WTC11 (cell line): Measurements from ENCODE around the gene IL20RB. TPM values are rescaled to one million over a fixed set of nuclear protein-coding genes. Genes with fewer than 3 reads are reported as not detected.

Experiments
- ATAC-seq: fragments of 200-7000 bp; cut with Tn5 transposase; 2 replicates; pipeline ENCODE4 v1.10.0; 2021; ENCODE audit warnings: mild to moderate bottlenecking, moderate library complexity
- CTCF ChIA-PET: fragments of 300-600 bp; sonication (Branson Sonifier 250); formaldehyde crosslinking; loops from one replicate; lab custom pipeline; 2021; ENCODE audit warnings: antibody characterized with exemption; lab: Charles Lee
- POLR2A ChIA-PET: fragments of 350-600 bp; sonication (Branson Sonifier 250); formaldehyde crosslinking; loops from one replicate; lab custom pipeline; 2021; ENCODE audit warnings: antibody characterized with exemption; lab: Charles Lee
- DNase-seq: peaks from one replicate; pipeline ENCODE4 v3.0.0; 2021; ENCODE audit warnings: low spot score
- H3K27ac Mint-ChIP-seq: 2 replicates; pipeline ENCODE4 v1.8.0; 2021; ENCODE audit warnings: mixed read lengths
- H3K27me3 Mint-ChIP-seq: 2 replicates; pipeline ENCODE4 v1.8.0; 2021; ENCODE audit warnings: low read depth, mild to moderate bottlenecking, moderate library complexity, mixed read lengths
- H3K36me3 Mint-ChIP-seq: 2 replicates; pipeline ENCODE4 v1.8.0; 2021; ENCODE audit warnings: mixed read lengths
- H3K4me1 Mint-ChIP-seq: 2 replicates; pipeline ENCODE4 v1.8.0; 2022; ENCODE audit warnings: mixed read lengths
- H3K4me3 Mint-ChIP-seq: 2 replicates; pipeline ENCODE4 v1.8.0; 2021; ENCODE audit warnings: mild to moderate bottlenecking, moderate library complexity, mixed read lengths
- H3K9me3 Mint-ChIP-seq: 2 replicates; pipeline ENCODE4 v1.8.0; 2021; ENCODE audit warnings: mixed read lengths
- ARID4B ChIP-seq: sonication (generic); formaldehyde crosslinking; IDR thresholded peaks from 2 replicates; pipeline ENCODE4 v1.8.0; 2023; ENCODE audit warnings: missing genetic modification reagents, mild to moderate bottlenecking, borderline replicate concordance
- ATF6 ChIP-seq: sonication (generic); formaldehyde crosslinking; IDR thresholded peaks from 2 replicates; pipeline ENCODE4 v1.8.1; 2023; ENCODE audit warnings: mild to moderate bottlenecking, missing genetic modification reagents
- CTCF ChIP-seq: fragments of 200-600 bp; IDR thresholded peaks from 2 replicates; pipeline ENCODE4 v1.8.0; 2022; ENCODE audit warnings: antibody characterized with exemption
- ERG ChIP-seq: fragments of 250-450 bp; sonication (Bioruptor Pico); IDR thresholded peaks from 2 replicates; pipeline ENCODE4 v1.8.0; 2021; ENCODE audit warnings: mild to moderate bottlenecking
- GABPB1 ChIP-seq: sonication (generic); formaldehyde crosslinking; IDR thresholded peaks from 2 replicates; pipeline ENCODE4 v1.8.1; 2023; ENCODE audit warnings: mild to moderate bottlenecking, missing genetic modification reagents
- HMGA2 ChIP-seq: fragments of 250-450 bp; sonication (Bioruptor Pico); IDR thresholded peaks from 2 replicates; pipeline ENCODE4 v1.4.0; 2021; ENCODE audit warnings: mild to moderate bottlenecking, moderate library complexity
- JUN ChIP-seq: sonication (generic); formaldehyde crosslinking; IDR thresholded peaks from 2 replicates; pipeline ENCODE4 v1.8.0; 2023; ENCODE audit warnings: mild to moderate bottlenecking, missing genetic modification reagents
- MAX ChIP-seq: sonication (generic); formaldehyde crosslinking; IDR thresholded peaks from 2 replicates; pipeline ENCODE4 v1.8.0; 2022; ENCODE audit warnings: mild to moderate bottlenecking, missing genetic modification reagents
- NFYB ChIP-seq: sonication (generic); formaldehyde crosslinking; conservative IDR thresholded peaks from 2 replicates; pipeline ENCODE4 v1.8.0; 2022; ENCODE audit warnings: low read depth, missing genetic modification reagents
- OVOL2 ChIP-seq: fragments of 250-450 bp; sonication (Bioruptor Pico); IDR thresholded peaks from 2 replicates; pipeline ENCODE4 v1.9.0; 2021; ENCODE audit warnings: mild to moderate bottlenecking, borderline replicate concordance
- PRDM15 ChIP-seq: sonication (generic); formaldehyde crosslinking; IDR thresholded peaks from 2 replicates; pipeline ENCODE4 v1.8.0; 2022; ENCODE audit warnings: missing genetic modification reagents
- SP1 ChIP-seq: sonication (generic); formaldehyde crosslinking; conservative IDR thresholded peaks from 2 replicates; pipeline ENCODE4 v1.8.1; 2022; ENCODE audit warnings: missing genetic modification reagents
- TP53 ChIP-seq: sonication (generic); formaldehyde crosslinking; IDR thresholded peaks from 2 replicates; pipeline ENCODE4 v1.8.1; 2023; ENCODE audit warnings: mild to moderate bottlenecking, missing genetic modification reagents
- ZNF138 ChIP-seq: sonication (generic); formaldehyde crosslinking; conservative IDR thresholded peaks from 2 replicates; pipeline ENCODE4 v1.8.1; 2022; ENCODE audit warnings: mild to moderate bottlenecking, moderate library complexity, missing genetic modification reagents
- ZNF281 ChIP-seq: sonication (generic); formaldehyde crosslinking; IDR thresholded peaks from 2 replicates; pipeline ENCODE4 v1.8.0; 2023; ENCODE audit warnings: mild to moderate bottlenecking, missing genetic modification reagents
- ZNF423 ChIP-seq: fragments of 250-450 bp; sonication (Bioruptor Pico); IDR thresholded peaks from 2 replicates; pipeline ENCODE4 v2.1.2; 2022; ENCODE audit warnings: mild to moderate bottlenecking, moderate library complexity
- ZNF425 ChIP-seq: fragments of 250-450 bp; sonication (Bioruptor Pico); conservative IDR thresholded peaks from 2 replicates; pipeline ENCODE4 v1.9.0; 2021; ENCODE audit warnings: mild to moderate bottlenecking
- total RNA-seq: library from RNA; stranded (reverse); gene quantifications from 3 replicates; pipeline ENCODE4 v1.2.3, GENCODE V29; 2021

IL20RB gene
- total RNA-seq, 1 experiment from 2014 or later, result 2.3 TPM

- Mint-ChIP-seq H3K27ac (no peak overlapping the region), H3K36me3 (no peaks in the 10 kb centered on the region), H3K4me3 (no peak overlapping the region), H3K9me3 (peaks cover 4% of the 10 kb centered on the region), H3K4me1 (peaks cover 8% of the 10 kb centered on the region), H3K27me3 (no peaks in the 10 kb centered on the region)
- ATAC-seq (no peak), DNase-seq (no peak)
- ChIA-PET CTCF (interaction anchor here (1.4 to 2.2 kb wide), 2 partner anchors 12 to 268 kb away, joined by 3 to 7 read pairs; partner anchors contain the start of gene STAG1), POLR2A (no interaction called here)
- TF ChIP-seq MAX (CRISPR knock-in tag) (no peak), OVOL2 (CRISPR knock-in tag) (no peak), ZNF138 (CRISPR knock-in tag) (no peak), TP53 (no peak), ZNF425 (CRISPR knock-in tag) (no peak), ATF6 (CRISPR knock-in tag) (no peak), ERG (CRISPR knock-in tag) (no peak), CTCF (no peak), PRDM15 (CRISPR knock-in tag) (no peak), ARID4B (CRISPR knock-in tag) (no peak), ZNF281 (CRISPR knock-in tag) (no peak), ZNF423 (CRISPR knock-in tag) (no peak), NFYB (no peak), GABPB1 (CRISPR knock-in tag) (no peak), JUN (no peak), HMGA2 (CRISPR knock-in tag) (no peak), SP1 (no peak)
Observed at GRCh38 chr3:137020315-137020714, 62.5 kb downstream of the IL20RB start.
